TTC549 (cell line): ENCODE data around the gene STAT4.

Experiments
- FAIRE-seq: peaks from 2 replicates; lab custom pipeline; 2012; peaks lifted over from hg19 to GRCh38; lab: Jason Lieb, UNC

STAT4 gene

DNA sequence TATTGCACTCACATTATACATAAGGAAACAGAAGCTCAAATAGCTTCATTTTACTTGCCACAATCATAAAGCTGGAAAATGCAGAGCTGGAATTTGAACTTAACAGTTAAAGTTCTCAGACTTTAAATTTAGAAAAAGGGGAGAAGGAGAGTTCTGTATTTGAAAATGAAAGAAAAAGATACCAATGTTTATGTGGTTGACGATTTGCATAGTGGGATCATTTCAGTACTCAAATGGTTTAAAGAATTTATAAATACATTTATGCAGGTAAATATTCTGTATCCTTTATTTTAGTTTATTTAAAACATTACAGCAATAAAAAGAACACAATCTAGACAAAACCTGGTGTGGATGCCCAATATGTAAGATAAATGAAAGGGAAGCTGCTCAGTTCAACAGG lies 25.5 kb upstream of the STAT4 start:
- no peak for FAIRE-seq

GRCh38 chr2:191174442-191174841 lies 23.6 kb upstream of the STAT4 start:
- no peak for FAIRE-seq

- no peak for FAIRE-seq
Measured at GRCh38 chr2:191173206-191173605, 22.4 kb upstream of the STAT4 start.

DNA sequence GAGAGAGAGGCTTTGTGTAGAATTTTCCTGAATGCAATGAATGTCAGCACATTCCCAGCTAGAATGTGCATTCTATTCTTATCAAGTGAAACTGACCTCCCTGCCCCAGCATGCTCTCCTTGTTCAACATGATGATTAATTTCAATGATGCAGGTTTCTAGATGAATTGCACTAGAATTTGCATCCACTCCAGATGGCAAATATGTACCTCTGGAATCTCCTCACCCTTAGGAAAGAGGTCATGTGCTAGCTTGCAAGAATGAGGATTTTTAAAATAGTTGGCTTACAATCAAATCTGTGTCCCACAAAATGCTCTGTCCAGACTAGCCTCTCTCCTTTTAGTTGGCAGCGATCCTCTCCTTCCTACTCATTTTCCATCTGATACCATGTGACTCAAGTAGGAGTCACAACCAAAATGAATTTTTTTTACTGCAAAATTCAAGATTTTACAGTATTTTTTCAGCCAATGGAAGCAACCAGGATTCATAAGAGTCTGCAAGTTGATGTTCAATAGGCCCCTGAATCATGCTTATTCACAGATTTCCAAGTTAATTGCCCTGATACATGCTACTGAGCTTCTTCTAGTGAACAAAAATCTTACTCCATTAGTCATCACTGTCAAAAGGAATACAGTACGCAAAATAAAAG lies 21.0 kb upstream of the STAT4 start:
- no peak for FAIRE-seq

DNA sequence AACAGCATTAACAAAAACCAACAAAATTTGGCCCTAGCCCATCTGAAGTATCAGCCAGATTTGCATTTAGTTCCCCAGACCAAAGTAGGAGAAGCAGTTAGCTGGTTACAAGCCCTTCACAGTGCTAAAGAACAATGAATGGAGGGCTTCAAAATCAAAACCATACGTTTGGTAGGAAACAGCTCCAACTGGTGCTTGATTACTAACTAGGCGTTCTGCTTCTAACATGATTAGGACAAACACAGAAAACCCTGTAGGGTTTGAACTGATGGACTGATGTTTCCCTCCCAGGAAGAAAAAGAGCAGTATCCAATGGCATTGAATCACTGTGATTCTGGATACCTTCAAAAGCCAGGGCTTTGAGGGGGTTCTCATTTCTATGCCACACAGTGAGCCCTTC lies 20.5 kb upstream of the STAT4 start:
- no peak for FAIRE-seq

DNA sequence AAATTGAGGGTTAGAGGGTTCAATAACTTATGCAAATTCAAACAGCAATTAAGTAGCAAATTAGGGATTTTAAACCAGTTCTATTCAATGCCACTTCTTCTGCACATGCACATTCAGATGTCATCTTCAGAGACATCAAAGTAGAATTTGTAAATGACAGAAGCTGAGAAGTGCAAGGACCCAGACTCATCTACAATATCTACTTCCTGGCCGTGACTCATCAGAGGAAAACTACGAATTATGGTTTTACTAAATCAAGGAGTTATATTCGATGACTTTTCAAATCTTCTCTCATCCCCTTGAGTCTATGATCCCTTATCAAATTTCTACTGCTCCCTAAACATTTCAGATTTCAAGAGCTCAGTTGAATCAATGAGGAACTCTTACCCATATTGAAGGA lies 20.0 kb upstream of the STAT4 start:
- no peak for FAIRE-seq

DNA sequence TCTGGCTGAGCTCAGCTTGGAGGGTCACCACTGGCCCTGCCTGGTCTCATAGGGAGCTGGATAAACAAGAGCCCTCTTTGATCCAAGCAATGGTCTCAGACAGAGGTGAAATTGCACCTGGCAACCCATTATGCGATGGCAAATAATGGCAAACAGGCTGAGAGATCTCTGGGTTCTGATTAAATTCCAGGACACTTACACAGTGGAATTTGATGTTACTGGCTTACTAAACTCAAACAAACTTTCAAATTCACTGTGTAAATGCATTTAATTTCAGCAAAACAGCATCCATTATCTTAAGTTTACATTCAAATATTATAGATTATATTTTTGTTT lies 19.5 kb upstream of the STAT4 start:
- no peak for FAIRE-seq

DNA sequence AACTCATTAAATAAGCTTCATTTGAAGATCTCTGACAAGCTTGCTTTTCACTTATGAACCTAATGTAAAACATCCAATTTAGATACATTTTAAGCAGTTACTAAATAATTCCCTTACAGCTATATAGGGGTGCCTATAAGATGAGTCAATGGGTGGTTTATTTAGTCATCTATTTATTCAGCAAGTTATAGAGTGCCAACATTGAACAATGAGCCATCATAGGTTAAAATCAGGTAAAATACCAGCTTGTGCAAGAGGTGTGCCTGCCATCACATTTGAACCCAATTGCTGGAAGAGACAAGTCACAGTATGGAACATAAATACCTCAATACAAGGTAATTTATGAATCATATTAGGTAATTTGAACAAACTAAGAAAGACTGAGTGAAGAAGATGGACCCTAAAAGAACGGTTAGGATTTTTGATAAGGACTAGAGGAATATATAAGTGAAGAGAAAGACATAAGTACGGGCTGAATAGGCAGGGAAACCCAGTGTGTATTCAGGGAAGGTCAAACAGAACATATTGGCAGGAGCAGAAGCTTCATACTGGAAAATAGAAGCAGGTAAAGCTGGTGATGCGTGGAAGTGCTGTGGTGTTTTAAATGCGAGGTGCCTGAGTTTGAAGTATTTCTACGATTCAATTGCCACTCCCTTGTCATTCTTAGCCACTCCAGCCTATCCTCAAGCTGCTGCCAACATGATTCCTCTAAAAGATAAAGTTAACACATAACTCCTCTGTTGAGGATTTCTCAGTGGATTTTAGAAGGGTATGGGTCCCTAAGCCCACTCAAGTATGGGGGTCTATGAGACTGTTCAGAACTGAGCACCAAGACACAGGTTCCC lies 18.9 kb upstream of the STAT4 start:
- FAIRE-seq: no peak

DNA sequence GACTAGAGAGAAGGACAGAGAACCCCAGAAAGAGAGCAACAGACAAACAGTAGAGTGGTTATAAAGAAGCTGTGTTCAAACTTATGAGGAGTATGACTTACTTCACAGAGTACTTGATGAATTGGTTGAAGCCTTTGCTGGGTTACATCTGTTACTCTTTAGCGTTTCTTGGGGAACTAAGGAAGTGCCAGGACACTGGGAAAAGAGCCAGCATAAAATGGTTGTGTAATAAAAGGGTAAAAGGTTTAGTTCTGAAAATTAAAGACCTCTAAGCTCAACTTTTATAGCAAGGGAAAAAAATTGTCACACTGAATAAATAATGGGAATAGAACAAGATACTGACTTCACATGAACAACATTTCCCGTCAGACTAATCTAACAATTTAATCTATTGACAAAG lies 17.0 kb upstream of the STAT4 start:
- FAIRE-seq: no peak

- FAIRE-seq: no peak
Measured at GRCh38 chr2:191166756-191167445, 16.1 kb upstream of the STAT4 start.

GRCh38 chr2:191166111-191166755 lies 15.4 kb upstream of the STAT4 start:
- FAIRE-seq: no peak

- FAIRE-seq: no peak
Measured at GRCh38 chr2:191165176-191165643, 14.4 kb upstream of the STAT4 start.

- no peak for FAIRE-seq
Measured at GRCh38 chr2:191158747-191159146, 8.0 kb upstream of the STAT4 start.

DNA sequence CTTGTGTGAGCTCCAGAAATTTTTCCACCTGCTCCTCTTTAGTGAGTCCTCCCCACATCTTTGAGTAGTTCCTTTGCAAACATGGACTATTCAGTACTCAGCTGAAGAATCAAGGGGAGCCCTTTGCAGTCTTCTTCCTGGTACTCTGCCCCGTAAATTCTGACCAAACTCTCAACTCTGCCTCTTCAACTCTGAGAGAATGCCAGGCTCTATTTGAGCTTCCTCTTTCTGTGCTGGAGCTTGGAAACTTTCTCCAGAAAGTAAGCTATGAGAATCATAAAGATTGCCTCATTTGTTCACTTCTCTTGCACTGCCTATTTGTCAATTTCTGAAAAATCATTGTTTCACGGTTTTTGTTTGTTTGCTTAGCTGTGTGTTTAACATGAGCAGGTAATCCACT lies 7.4 kb upstream of the STAT4 start:
- FAIRE-seq: no peak

DNA sequence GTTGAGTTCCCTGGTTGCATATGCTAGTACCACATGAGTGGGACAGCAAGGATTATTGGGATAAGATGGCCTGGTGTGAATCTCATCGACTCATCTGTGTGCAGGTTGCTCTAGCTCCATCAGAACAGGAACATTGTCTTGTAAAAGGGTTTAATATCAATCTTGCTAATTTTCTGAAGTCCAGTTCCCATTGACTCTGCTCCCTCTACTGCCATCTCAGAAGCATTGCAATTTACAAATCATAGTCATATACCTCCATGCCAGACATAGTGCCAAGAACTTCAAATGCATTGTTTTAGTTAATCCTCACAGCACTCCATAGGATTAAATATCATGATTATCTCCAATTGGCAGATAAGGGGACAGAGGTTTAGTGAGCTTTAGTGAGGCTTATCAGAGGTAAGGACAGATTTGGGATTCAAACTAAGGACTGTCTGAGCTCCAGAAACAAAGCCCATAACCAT lies 4.8 kb upstream of the STAT4 start:
- FAIRE-seq: no peak

GRCh38 chr2:191153716-191154115 lies 2.9 kb upstream of the STAT4 start:
- FAIRE-seq: no peak

DNA sequence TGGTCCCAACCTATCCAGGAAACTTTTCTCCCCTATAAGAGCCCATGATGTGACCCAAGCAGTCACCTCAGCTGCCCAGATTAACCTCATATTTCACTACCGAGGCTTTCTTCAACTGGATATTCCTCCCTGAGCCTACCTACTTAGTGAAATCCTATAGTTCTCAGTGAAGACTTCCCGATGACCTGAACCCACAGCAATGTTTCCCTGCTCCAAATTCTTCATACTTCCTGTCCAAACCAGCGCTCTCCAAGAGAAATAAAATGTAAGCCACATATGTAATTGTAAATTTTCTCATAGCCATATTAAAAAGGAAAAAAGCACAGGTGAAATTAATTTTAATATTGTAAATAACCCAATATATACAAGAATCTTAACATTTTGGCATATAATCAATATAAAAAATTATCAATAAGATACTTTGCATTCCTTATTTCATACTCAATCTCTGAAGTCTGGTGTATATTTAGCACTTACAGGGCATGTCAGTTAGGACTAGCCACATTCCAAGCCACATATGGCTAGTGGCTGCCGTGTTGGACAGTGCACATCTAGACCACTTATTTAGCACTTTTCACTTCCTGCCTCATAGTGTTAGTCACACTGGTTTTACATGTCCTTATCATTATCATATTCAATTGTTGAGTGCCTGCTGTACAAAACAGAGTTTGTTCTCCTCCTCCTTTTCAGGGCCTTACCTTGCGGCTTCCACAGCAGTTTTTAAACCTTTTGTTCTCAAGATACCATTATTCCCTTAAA lies 1.9 kb upstream of the STAT4 start:
- no peak for FAIRE-seq

- FAIRE-seq: no peak
Measured at GRCh38 chr2:191151331-191151730, 537 bp upstream of the STAT4 start.

DNA sequence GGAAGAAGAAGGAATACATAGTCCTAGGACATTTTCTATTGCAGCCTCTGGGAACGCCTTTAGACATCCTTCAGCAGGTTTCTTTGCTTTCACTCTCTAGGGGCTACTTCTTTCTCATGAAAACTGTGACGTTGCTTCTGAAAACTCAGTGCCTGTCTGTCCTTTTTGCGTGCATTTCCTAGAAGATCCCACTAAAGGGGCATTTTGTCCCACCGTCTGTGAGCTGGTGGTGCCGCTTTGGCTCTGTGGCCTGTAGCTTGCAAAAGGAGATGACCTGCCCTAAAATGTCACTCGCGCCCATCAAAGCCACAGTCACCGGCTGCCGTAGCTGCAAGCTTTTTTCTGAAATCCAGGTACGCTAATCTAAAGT lies 579 bp downstream of the STAT4 start:
- no peak for FAIRE-seq

- FAIRE-seq: no peak
Measured at GRCh38 chr2:191149391-191149790, 1.4 kb downstream of the STAT4 start.

DNA sequence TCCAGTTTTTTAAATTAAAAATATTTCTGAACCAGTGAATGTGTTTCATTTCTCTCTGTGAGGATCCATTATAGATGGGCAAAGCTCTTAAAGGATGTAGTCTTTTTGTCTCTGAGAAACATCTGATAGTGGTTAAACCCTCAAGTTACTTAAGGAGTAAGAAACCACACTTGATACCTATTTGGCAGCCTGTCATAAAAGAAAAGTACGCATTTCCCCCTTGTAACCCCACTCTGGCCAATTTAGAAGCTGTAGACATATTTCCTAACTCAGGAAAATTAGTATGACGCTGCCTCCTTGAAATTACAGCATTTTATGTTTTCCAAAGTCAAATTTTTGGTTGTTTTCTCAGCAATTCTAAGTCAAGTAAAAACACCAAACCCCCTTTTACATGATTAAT lies 2.0 kb downstream of the STAT4 start:
- no peak for FAIRE-seq

DNA sequence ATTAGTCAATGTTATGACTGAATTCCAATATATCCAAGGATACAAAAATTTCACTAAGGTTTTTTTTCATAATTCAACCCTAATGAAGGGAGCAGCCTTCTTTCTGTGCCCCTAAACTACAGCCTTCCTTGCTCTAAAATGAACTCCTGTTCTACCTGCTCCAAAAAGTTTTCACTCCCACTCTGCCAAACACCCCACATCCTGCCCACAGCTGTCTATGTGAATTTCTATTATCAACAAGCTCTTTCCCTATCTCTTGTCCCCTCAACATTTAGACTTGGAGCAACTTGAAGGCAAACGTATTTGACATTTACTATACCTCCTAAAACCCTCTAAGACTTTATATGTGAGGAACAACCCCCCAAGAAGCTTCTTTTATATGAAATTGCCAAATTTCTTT lies 2.5 kb downstream of the STAT4 start:
- FAIRE-seq: no peak
